Measurements from ENCODE around the gene FCN2. TPM values are rescaled to one million over a fixed set of nuclear protein-coding genes. Genes with fewer than 3 reads are reported as not detected.

FCN2 gene
- total RNA-seq, 2 experiments from 2014 or later: not detected

- POLR2A ChIA-PET: no interaction called here
- Mint-ChIP-seq H3K27me3 (peaks cover 18% of the 10 kb centered on the region), H3K9me3 (no peaks in the 10 kb centered on the region), H3K36me3 (ENCODE audit: low read depth) (no peaks in the 10 kb centered on the region), H3K4me1 (ENCODE audit: low read depth) (no peaks in the 10 kb centered on the region), H3K4me3 (no peak overlapping the region), H3K27ac (no peak overlapping the region)
- no peak for TF ChIP-seq CTCF (IDR thresholded peaks at IDR 0.05)
- no peak for ATAC-seq (ENCODE audit: poor library complexity)
- Histone ChIP-seq H3K4me3 (ENCODE audit: low read length) (no peak overlapping the region), H3K9me3 (ENCODE audit: control insufficient read depth in 1 of 2, insufficient read depth in 1 of 2, low read length in 2 of 2) (peaks cover 0 to 3% of the 10 kb centered on the region in 2 experiments), H3K27me3 (ENCODE audit: control insufficient read depth in 1 of 2, insufficient read depth in 2 of 2, low read length in 2 of 2) (peaks cover 0 to 4% of the 10 kb centered on the region in 2 experiments), H3K4me1 (ENCODE audit: insufficient read depth, low read length) (no peaks in the 10 kb centered on the region), H3K27ac (ENCODE audit: low read depth in 1 of 2, low read length in 2 of 2) (no peak overlapping the region), H3K36me3 (ENCODE audit: insufficient read depth, low read length) (no peaks in the 10 kb centered on the region)
- no peak for DNase-seq
- intact Hi-C loops (cut with DNase I, micrococcal nuclease): no loop called here
- CTCF ChIA-PET: no interaction called here
These were observed 13.7 kb downstream of the FCN2 start for GRCh38 chr9:134894136-134894860.

GRCh38 chr9:134895097-134895496, 14.5 kb downstream of the FCN2 start:
- no peak overlapping the region for H3K4me3 ChIP-seq (ENCODE audit: low read length)
- Mint-ChIP-seq H3K27me3 (peaks cover 18% of the 10 kb centered on the region), H3K9me3 (no peaks in the 10 kb centered on the region), H3K4me1 (ENCODE audit: low read depth) (no peaks in the 10 kb centered on the region), H3K36me3 (ENCODE audit: low read depth) (no peaks in the 10 kb centered on the region), H3K4me3 (no peak overlapping the region), H3K27ac (no peak overlapping the region)
- H3K27ac ChIP-seq (ENCODE audit: low read depth in 1 of 2, low read length in 2 of 2): no peak overlapping the region
- H3K27me3 ChIP-seq (ENCODE audit: control insufficient read depth in 1 of 2, insufficient read depth in 2 of 2, low read length in 2 of 2): peaks cover 0 to 4% of the 10 kb centered on the region in 2 experiments
- ATAC-seq (ENCODE audit: poor library complexity): no peak
- H3K9me3 ChIP-seq (ENCODE audit: control insufficient read depth in 1 of 2, insufficient read depth in 1 of 2, low read length in 2 of 2): peaks cover 3 to 7% of the 10 kb centered on the region in 2 experiments
- DNase-seq: no peak
- no peaks in the 10 kb centered on the region for H3K36me3 ChIP-seq (ENCODE audit: insufficient read depth, low read length)
- ChIA-PET CTCF (no interaction called here), POLR2A (no interaction called here)
- no peak for TF ChIP-seq CTCF (IDR thresholded peaks at IDR 0.05)
- intact Hi-C loops (cut with DNase I, micrococcal nuclease): no loop called here
- H3K4me1 ChIP-seq (ENCODE audit: insufficient read depth, low read length): no peaks in the 10 kb centered on the region

GRCh38 chr9:134895567-134895907, 14.9 kb downstream of the FCN2 start:
- Mint-ChIP-seq H3K4me1 (ENCODE audit: low read depth) (no peaks in the 10 kb centered on the region), H3K9me3 (no peaks in the 10 kb centered on the region), H3K27me3 (peaks cover 18% of the 10 kb centered on the region), H3K4me3 (no peak overlapping the region), H3K36me3 (ENCODE audit: low read depth) (no peaks in the 10 kb centered on the region), H3K27ac (no peak overlapping the region)
- H3K27me3 ChIP-seq (ENCODE audit: control insufficient read depth in 1 of 2, insufficient read depth in 2 of 2, low read length in 2 of 2): peaks cover 0 to 4% of the 10 kb centered on the region in 2 experiments
- DNase-seq (no peak), ATAC-seq (ENCODE audit: poor library complexity) (no peak)
- no peak for TF ChIP-seq CTCF (IDR thresholded peaks at IDR 0.05)
- ChIA-PET POLR2A (no interaction called here), CTCF (no interaction called here)
- no peak overlapping the region for H3K27ac ChIP-seq (ENCODE audit: low read depth in 1 of 2, low read length in 2 of 2)
- no peaks in the 10 kb centered on the region for H3K36me3 ChIP-seq (ENCODE audit: insufficient read depth, low read length)
- H3K4me3 ChIP-seq (ENCODE audit: low read length): no peak overlapping the region
- H3K4me1 ChIP-seq (ENCODE audit: insufficient read depth, low read length): no peaks in the 10 kb centered on the region
- intact Hi-C loops (cut with DNase I, micrococcal nuclease): no loop called here
- peaks cover 3 to 7% of the 10 kb centered on the region in 2 experiments for H3K9me3 ChIP-seq (ENCODE audit: control insufficient read depth in 1 of 2, insufficient read depth in 1 of 2, low read length in 2 of 2)
